Hematopoietic multipotent progenitor cell treated with erythropoietin and hydrocortisone succinate and interleukin-3 and kit ligand, for 17 days (in vitro differentiated cells): Measurements from ENCODE around the gene ITGA1.

Experiments
- DNase-seq: peaks from one replicate; pipeline ENCODE4 v3.0.0-alpha.2; 2015; ENCODE audit warnings: low spot score

The ITGA1 gene

GRCh38 chr5:52897238-52897614, 109.5 kb downstream of the ITGA1 start:
- no peak for DNase-seq

- DNase-seq: no peak
Measured at GRCh38 chr5:52898961-52899680, 111.4 kb downstream of the ITGA1 start.

- no peak for DNase-seq
Measured at GRCh38 chr5:52903142-52903541, 115.4 kb downstream of the ITGA1 start.

- DNase-seq: no peak
Measured at GRCh38 chr5:52906343-52906742, 118.6 kb downstream of the ITGA1 start.

- DNase-seq: no peak
Measured at GRCh38 chr5:52906845-52907244, 119.1 kb downstream of the ITGA1 start.

GRCh38 chr5:52909192-52909591, 121.5 kb downstream of the ITGA1 start:
- no peak for DNase-seq

- DNase-seq: no peak
Measured at GRCh38 chr5:52910071-52910470, 122.4 kb downstream of the ITGA1 start.

- peak; percentile 31 for DNase-seq
Measured at GRCh38 chr5:52915176-52915875, 127.6 kb downstream of the ITGA1 start.

GRCh38 chr5:52920929-52921328, 133.2 kb downstream of the ITGA1 start:
- no peak for DNase-seq

- no peak for DNase-seq
Measured at GRCh38 chr5:52922384-52922783, 134.7 kb downstream of the ITGA1 start.

GRCh38 chr5:52924456-52924855, 136.7 kb downstream of the ITGA1 start:
- DNase-seq: no peak

GRCh38 chr5:52925001-52925400, 137.3 kb downstream of the ITGA1 start:
- DNase-seq: no peak

GRCh38 chr5:52928689-52929088, 141.0 kb downstream of the ITGA1 start:
- no peak for DNase-seq

- no peak for DNase-seq
Measured at GRCh38 chr5:52938226-52938625, 150.5 kb downstream of the ITGA1 start.

GRCh38 chr5:52943285-52943684, 155.6 kb downstream of the ITGA1 start:
- DNase-seq: no peak

- DNase-seq: no peak
Measured at GRCh38 chr5:52943808-52944207, 156.1 kb downstream of the ITGA1 start.

GRCh38 chr5:52945040-52945439, 157.3 kb downstream of the ITGA1 start:
- no peak for DNase-seq

GRCh38 chr5:52947208-52947607, 159.5 kb downstream of the ITGA1 start:
- no peak for DNase-seq

- DNase-seq: no peak
Measured at GRCh38 chr5:52947851-52948250, 160.1 kb downstream of the ITGA1 start.

- DNase-seq: no peak
Measured at GRCh38 chr5:52948418-52949076, 160.8 kb downstream of the ITGA1 start.

- no peak for DNase-seq
Measured at GRCh38 chr5:52950686-52951085, 163.0 kb downstream of the ITGA1 start.

- no peak for DNase-seq
Measured at GRCh38 chr5:52952483-52952882, 164.8 kb downstream of the ITGA1 start.

GRCh38 chr5:52956014-52956413, 168.3 kb downstream of the ITGA1 start:
- no peak for DNase-seq
